Stimulated activated CD4-positive, alpha-beta T cell treated with anti-CD3 and anti-CD28 coated beads, Interleukin-2, amount 100 ng/mL, for 24 hours (primary cell): Measurements from ENCODE around the gene RGS4.

Experiments
- DNase-seq, 2 donors: peaks; one replicate each; pipeline ENCODE4 v3.0.0-alpha.2; 2020

The RGS4 gene

DNA sequence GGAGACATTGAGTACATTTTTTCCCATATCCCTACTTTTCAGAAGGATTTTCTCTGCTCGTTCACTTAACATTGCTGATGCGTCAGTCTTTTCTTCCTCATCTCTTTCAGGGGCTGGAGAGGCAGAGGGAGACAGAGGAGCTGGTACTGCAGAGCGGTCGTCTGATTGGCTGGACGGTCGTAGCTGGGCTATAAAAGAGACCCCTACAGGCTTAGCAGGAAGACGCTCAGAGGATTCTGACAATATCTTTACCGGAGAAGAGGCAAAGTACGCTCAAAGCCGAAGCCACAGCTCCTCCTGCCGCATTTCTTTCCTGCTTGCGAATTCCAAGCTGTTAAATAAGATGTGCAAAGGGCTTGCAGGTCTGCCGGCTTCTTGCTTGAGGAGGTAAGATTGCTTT is at the start of gene RGS4:
RGS4 (plus strand) TSS at position 220 of the 400 bp plus-strand sequence; CDS start at position 344, 124 bp downstream.
- no peak for DNase-seq

DNA sequence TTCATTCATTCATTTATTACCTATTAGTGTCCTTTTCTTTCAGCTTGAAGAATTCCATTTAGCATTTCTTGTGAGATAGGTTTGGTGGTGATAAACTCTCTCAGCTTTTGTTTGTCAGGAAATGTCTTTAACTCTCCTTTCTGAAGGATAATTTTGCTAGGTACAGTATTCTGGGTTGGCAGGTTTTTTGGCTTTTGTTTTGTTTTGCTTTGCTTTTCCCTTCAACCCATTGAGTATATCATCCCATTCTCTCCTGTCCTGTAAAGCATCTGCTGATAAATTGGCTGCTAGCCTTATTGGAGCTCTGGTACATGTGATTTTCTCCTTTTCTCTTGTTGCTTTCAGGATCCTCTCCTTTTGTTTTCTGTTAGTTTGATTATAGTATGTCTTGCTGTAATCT is 47.0 kb upstream of the RGS4 start:
- no peak for DNase-seq

DNA sequence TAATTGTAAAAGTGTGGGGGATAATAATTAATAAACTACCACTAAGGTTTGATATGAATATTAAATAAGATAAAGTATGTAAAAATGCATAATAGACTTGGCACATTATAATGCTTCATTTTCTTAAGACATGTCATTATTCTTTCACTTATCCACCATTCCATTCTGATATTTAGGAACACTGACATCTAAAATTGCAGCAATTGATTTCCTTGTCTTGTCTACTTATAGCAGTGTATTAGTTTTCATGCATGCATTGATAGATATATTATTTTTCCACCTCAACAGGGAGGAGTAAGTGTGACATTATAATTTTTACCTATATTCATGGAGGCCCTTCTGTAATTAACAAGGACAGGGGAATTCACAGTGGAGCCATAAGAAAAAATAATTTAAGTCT is 41.6 kb upstream of the RGS4 start:
- DNase-seq: no peak

DNA sequence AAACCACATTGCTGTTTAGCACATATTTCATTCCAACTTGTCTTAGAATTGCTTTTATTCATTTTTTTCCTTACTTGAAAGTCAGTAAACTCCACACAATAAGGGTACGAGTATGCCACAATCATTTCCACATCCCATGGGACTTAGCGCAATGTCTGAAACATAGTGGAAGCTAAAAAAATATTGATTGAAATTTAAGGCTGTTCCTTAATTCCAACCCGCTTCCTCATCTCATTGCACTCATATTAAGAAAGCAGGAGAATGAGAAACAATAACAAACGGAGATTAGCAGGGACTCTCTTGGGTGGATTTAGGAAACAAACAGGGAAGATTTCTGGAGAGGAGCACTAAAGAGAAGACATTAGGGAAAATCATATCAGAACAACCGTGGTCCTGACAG is 39.3 kb upstream of the RGS4 start:
- no peak for DNase-seq

DNA sequence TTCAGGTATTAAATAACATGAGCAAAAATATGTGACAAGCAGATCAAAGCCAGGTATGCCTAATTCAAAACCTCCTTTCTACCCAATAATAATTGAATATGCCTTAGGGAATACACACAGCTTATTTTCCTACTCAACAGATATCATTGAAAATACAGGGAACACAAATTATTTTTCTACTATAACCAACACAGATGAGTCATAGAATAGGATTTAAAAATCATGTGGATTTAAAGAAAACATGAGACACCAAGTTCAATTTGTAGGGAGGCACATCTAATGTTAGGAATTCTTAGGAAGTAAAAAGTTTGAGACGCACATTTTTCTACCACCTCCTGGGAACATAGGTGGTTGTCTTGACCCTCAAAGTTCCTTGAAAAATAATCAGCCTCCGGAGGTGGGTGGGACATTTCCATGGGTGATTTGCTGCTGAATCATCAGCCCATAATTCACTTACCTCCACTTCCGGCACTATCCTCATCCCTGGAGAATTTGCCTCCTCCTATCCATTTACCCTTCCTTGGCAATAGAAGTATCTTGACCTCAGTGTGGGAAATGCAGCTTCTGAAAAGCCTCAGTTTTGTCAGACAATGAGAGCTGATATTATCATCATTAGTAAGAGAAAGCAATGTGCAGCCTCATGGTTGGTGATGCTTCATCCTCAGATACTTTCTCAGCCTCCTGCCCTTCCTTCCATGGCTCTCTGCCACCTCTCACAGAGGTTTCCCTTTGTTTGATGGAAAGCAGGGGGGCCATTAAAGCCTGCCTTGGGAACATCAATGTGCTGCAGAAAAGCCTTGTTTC is 33.5 kb upstream of the RGS4 start:
- no peak for DNase-seq

DNA sequence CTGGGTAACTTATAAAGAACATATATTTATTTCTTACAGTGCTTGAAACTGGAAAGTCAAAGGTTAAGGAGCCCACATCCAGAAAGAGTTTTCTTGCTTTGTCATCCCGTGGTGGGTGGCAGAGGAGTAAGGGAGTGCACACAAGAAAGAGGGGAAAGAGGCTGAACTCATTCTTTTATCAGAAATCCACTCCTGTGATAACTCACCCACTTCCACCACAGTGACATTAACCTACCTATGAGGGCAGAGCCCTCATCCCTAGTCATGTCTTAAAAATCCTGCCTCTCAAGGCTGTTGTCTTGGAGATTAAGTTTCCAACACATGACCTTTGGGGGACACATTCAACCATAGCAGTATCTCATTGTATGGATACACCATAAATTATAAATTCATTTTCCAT is 32.5 kb upstream of the RGS4 start:
- no peak for DNase-seq

DNA sequence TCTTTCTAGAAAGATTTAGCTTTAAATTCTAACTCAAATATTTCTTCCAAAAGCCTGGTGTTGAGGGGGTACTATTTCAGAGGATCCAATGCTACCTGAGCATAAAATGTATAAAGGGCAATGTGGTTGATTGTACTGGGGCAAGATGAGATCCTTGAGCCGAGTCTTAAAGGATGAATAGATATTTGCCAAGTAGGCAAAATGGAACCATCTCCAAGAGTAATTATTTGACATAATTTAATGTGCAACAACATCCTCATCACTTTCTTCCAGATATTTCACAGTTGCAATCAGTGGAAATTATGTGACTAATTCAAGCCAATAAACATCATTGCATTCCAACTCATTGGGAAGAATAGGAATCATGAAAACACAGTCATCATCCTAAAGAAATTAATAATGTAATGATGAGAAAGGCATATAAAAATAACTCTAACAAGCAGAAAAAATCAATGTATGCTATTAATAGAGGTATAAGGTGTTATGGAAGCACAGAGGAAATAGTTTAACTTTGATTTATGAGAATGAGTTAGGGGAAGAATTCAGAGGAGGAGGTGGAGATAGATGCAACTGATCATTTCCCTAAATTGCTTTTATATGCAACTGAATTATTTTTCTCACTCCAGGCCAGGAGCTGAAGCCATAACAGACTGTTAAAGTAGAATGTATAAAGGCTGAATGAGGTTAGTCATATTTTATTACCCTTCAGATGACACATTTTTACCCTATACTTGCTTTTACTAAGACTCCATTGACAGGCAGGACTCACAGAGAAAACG is 30.0 kb upstream of the RGS4 start:
- no peak for DNase-seq

DNA sequence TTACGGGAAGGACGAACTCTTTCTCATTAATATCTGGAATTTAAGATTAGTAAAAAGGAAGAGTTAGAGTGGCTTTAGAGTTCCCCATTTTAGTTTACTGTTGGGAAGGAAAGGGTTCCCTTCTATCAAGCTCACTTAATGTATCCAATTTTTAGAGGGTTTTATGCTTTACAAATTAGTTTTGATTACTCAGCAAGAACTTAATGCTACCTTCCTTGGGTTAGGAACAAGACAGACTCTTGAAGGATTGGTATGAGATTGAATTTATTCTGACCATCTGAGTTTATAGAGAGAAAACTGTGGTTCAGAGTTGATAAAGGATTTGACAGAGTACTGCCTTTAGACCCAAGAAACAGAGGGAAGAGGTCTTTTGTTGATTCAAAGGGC is 29.5 kb upstream of the RGS4 start:
- no peak for DNase-seq

DNA sequence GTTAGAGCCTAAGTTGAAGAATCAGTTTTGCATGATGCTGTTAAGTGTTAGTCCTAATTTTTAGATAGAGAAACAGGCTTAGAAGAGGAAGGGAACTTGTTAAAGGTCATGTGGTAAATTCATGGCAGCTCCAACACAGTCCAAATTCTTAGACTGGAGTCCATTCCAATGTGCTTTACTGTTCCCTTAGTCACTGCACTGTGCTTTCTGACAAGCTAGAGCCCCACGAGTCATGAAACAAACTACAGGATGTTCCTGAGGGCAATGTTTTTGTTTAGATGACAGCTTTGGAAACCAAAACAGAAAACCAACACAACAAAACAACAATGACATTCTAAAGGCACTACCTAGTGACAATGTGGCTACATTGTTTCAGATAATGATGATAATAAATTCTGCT is 23.1 kb upstream of the RGS4 start:
- DNase-seq: no peak

DNA sequence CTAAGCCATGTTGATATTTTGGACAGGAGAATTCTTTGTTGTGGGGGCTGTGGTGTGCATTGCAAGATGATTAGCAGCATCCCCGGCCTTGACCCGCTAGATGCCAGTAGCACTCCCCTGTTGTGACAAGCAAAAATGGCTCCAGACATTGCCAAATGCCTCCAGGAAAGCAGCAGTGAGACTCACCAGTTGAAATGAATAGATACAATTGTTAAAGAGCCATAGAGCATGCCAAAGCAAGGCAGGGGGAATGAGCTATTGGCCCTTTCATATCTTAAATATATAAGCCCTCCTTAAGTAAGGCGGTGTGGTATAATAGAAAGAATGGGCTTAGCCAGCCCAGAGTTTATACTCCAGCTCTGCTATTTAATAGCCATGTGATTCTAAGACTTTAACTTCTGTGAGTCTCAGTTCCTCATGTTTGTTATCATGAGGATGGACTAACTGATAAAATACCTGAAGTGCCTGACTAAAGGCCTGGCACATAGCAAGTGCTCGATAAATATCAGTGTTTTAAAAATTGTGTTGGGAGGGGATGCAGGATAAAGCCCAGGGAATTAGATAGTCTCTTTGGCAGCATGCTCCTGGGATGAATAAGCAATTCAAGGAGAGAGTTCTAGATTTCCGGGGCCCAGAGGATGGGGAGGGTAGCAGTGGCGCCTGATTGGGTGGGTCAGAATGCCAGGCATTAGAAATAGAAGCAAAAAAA is 21.1 kb upstream of the RGS4 start:
- DNase-seq: no peak

DNA sequence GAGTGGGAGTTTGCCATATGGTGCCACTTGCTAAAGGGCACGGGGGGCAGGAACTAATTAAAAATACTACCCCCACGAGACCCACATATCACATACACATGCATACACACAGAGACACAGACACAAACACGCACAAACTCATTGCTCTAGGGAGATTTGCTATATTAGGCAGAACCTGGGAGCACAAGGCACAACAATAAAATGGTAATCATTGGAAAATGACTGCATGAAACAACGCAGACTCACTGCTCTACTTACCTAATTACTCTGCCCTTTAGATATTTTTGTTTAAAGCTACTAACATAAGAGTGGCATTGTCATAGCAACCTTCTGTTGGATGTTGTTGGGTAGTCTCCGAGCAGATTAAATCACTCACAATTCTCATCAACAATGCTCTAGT is 20.3 kb upstream of the RGS4 start:
- DNase-seq: no peak

DNA sequence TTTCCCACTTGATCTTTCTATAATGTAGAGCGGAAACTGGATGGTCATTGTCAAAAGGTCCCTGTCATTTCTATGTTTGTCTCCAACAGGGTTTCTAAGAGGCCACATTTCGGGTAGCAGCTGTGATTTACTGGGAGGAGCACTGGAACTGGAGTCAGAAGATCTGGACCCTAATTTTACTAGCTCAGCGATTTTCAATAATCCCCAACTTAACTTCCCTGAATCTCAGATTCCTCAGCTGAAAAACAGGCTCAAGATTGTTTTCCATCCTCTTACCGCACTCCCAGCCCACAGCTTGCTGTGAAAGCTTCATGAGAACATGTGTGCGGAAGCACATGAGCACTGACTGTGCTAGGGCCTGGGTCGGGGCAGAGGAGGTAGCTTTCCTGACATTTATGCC is 19.9 kb upstream of the RGS4 start:
- DNase-seq: no peak

DNA sequence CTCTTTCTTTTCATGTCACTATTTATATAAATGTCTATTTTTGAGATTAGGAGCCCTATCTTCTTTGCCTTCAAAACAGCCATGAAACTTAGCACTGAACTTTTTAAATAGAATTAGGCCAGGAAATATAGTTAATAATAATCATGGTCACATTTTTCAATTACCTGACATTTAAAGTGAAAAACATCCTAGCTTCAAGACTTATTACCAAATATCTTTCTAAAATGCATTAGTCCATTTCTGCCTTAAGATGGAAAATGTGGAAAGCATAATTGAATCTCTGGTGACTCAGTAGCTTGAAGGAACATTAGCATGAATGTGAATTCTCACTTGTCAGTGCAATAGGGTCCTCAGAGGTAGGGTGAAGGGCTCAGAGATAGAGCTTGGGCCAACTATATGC is 18.7 kb upstream of the RGS4 start:
- no peak for DNase-seq

DNA sequence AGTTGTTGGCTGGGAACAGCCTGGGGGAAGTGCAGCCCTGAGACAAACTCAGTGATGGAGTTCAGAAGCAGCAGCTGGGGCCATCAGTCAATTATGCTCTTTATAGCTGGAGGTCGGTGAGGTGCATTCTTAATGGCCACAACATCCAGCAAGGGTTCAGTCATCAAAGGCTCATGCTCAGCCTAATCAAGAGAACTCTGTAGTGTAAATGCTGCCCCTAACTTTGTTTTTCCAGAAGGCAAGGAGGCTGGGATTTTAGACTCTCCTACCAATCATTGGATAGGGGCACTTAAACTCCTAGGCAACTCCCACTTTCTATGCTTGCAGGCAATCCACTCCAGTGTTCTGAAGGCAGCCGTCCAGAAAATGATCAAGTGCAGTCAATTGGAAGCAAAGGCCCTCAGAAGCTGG is 15.0 kb upstream of the RGS4 start:
- no peak for DNase-seq

DNA sequence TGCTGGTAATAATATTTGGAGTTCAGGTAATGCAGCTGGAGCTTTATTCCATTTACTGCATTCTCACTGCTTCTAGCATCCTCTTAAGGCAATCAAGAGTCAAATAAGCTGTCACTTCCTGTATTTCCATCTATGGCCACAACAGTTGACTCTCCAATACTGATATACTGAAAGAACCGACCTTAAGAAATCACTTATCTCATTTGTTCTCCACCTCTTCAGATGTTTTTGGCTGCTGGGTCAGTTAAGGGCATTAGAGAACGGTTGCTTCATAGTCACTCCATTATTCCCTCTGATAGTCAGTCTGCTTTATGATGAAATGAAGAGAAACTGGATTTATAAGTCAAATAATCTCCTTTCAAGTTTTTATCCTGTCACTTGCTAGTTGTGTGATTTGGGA is 14.2 kb upstream of the RGS4 start:
- no peak for DNase-seq

DNA sequence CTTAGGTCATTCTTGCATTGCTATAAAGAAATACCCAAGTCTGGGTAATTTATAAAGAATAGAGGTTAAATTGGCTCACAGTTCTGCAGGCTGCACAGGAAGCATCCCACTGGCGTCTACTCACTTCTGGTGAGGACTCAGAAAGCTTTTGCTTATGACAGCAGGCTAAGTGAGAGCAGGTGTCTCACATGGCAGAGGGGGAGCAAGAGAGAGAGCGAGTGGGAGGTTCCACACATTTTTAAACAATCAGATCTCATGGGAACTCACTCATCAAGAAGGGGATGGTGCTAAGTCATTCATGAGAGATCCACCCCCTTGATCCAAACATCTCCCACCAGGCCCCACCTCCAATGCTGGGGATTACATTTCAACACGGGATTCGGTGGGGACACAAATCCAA is 13.6 kb upstream of the RGS4 start:
- DNase-seq: no peak

DNA sequence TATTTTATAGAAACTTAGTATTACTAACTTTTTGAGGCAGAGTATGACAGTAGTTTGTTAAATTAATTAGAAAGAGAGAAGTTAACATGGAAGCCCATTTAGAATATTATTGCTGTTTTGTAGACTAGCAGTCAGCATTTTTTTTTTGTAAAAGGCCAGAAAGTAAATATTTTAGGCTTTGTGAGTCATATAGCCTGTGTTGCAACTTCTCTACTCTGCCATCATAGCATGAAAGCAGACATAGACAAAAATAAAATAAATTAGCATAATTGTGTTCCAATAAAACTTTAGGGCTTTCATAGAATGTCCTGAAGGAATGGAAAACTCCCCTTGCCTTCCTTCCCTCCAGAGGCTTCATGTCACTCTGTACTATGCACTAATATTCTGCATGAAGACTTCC is 12.3 kb upstream of the RGS4 start:
- no peak for DNase-seq

DNA sequence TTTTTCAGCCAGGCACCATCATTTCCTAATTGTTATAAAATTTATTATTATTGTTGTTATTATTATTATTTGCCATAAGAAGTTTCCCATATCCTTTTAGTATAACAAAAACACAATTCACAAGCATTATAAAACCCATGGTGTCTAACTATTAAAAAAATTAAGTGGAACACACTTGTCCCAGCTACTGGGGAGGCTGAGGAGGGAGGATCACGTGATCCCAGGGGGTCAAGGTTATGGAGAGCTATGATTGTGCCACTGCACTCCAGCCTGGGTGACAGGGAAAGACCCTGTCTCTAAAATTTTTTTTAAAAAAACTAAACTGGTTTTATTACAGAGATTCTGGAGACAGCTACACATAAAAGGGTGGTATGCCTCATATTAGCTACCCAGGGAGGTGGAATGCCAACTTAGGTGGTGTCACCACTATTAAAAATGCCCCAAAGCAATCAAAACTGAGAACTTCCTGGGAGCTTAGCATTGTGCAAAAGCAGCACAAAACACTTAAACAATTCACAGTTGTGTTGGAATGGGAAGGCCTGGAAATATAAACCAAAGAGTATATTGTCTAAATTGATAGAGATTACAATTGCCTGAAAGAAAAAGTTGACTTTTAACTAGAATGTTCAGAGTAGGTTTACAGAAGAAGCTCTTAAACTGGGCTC is 8.7 kb upstream of the RGS4 start:
- no peak for DNase-seq

DNA sequence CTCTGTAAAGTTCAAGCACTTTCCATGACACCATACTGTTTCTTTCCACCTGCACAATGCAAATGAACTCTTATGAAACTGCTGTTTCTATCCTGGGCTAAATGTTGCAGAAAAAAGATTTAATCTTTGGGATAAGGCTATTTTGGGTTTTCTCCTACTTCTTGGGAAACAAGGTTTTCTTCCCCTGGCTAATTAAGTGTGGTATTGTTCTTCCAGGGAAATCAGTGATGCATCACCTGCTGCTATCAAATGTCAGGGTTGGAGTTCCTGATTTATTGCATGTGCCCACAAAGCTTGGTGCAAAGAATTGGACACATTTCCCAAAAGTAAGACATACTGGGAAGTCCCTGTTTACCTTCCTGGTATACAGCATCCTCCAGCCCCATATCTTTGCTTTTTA is 6.0 kb upstream of the RGS4 start:
- no peak for DNase-seq

DNA sequence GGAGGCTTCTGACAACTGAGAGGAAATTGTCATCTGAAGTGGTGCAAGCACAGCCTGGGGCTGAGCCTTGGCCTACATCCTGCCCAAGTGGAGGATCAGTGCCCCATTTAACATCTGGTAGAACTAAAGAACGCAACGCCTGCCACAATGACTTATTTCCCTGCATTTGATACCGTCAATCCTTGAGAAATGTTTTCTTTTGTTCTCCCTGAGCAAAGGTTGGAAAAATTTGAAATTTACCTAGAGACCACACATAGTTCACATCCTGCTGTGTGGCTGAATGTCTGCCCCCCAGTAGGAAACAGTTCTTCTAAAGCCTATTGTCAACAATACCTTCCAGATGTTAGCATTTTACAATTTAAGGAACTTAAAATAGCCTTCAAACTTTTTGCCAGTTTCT is 5.6 kb upstream of the RGS4 start:
- DNase-seq: no peak

DNA sequence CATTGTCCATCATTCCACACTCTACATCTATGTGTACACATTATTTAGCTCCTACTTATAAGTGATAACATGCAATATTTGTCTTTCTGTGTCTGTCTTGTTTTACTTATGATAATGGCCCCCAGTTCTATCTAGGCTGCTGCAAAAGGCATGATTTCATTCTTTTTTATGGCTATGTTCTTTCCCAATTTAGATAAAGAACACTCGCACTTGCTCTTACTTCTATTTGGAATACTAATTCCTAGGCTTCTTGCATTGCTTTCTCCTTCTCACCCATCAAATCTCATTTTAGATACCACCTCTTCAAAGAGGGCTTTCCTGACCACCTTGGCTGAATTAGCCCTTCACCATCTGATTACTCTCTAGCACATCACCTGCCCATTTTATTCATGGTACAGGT is 3.0 kb upstream of the RGS4 start:
- no peak for DNase-seq

DNA sequence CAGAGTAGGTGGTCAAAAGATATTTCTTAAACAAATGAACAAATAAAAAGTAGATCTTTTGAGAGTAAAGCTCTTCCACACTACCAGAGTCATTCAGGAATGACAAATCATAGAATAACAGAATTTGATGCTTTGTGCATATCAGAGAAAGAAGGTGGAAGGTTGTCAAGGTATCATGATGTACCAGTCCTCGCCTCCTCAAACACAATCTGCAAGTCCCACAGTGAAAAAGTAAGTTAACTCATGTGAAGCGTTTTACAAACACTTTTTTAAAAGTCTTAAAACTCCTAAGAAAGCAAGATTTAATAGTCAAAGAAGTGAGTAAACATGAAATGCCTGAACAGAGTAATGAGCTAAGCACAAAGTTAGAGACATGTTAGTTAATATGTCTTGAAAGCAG is 2.5 kb upstream of the RGS4 start:
- DNase-seq: no peak

DNA sequence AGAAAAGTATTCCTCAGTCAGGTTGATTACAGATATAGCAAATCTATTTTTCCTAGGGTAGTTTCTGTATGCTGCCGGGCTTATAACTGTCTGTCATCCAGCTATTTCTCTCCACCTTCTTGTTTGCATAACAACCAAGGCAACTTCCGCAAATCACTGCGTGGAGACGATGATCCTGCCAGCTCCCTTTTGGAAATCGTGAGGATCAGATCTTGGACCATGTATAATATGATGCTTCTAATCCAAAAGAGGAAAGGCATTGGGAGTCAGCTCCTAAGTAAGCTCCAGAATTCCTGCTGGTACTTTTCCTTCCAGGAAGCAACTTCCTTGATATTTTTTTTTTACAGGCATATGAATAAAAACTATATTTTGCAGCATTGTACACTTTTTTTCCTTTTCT is 445 bp upstream of the RGS4 start:
- no peak for DNase-seq
